GM12892 (cell line): ENCODE data around the gene TREML4.

Experiments used
- POLR2A ChIP-seq: IDR thresholded peaks from 2 replicates; pipeline ENCODE4 v1.6.1; 2011; ENCODE audit warnings: low read depth, low read length, control low read depth
- POLR2AphosphoS5 ChIP-seq: IDR thresholded peaks from 2 replicates; pipeline ENCODE4 v1.6.1; 2011; ENCODE audit warnings: low read depth, low read length, control low read depth
- TAF1 ChIP-seq: IDR thresholded peaks from 2 replicates; pipeline ENCODE4 v1.6.1; 2011; ENCODE audit warnings: low read depth, mild to moderate bottlenecking, control low read depth, low read length, borderline replicate concordance

- TF ChIP-seq TAF1 (no peak), POLR2A (no peak), POLR2AphosphoS5 (no peak)
Observed at GRCh38 chr6:41232667-41233066, 4.5 kb downstream of the TREML4 start.
